Fibroblast of skin of back (primary cell): ENCODE measurements around the gene EXOC6B.
"Not testable (repeated sequence)": the region's sequence is repeated elsewhere in the genome, so short reads cannot be mapped to it uniquely, and the experiment has no call there.

Experiments used
- DNase-seq: peaks from one replicate; pipeline ENCODE4 v3.0.0-alpha.2; 2013

Gene EXOC6B

GRCh38 chr2:72676341-72677025 is 149.3 kb downstream of the EXOC6B start:
- DNase-seq, result no peak

GRCh38 chr2:72674982-72675915 is 150.6 kb downstream of the EXOC6B start:
- no peak for DNase-seq

- DNase-seq, result no peak
These were observed 152.6 kb downstream of the EXOC6B start for GRCh38 chr2:72673279-72673678.

- DNase-seq, result peak; percentile 55
These were observed 156.7 kb downstream of the EXOC6B start for GRCh38 chr2:72669121-72669520.

- DNase-seq, result no peak
These were observed 157.2 kb downstream of the EXOC6B start for GRCh38 chr2:72668647-72669046.

GRCh38 chr2:72665448-72665847 is 160.4 kb downstream of the EXOC6B start:
- no peak for DNase-seq

GRCh38 chr2:72661985-72662384 is 163.8 kb downstream of the EXOC6B start:
- no peak for DNase-seq

GRCh38 chr2:72649810-72650209 is 176.0 kb downstream of the EXOC6B start:
- no peak for DNase-seq

- not testable (repeated sequence) for DNase-seq
These were observed 184.6 kb downstream of the EXOC6B start for GRCh38 chr2:72641221-72641620.

- DNase-seq, result no peak
These were observed 187.1 kb downstream of the EXOC6B start for GRCh38 chr2:72638600-72639211.

- no peak for DNase-seq
These were observed 189.6 kb downstream of the EXOC6B start for GRCh38 chr2:72636210-72636609.

- peak; percentile 32 for DNase-seq
These were observed 195.1 kb downstream of the EXOC6B start for GRCh38 chr2:72630767-72631166.

- DNase-seq, result no peak
These were observed 196.8 kb downstream of the EXOC6B start for GRCh38 chr2:72629062-72629461.

- DNase-seq, result no peak
These were observed 198.8 kb downstream of the EXOC6B start for GRCh38 chr2:72627083-72627482.

- DNase-seq, result no peak
These were observed 200.5 kb downstream of the EXOC6B start for GRCh38 chr2:72625366-72625765.

- no peak for DNase-seq
These were observed 202.4 kb downstream of the EXOC6B start for GRCh38 chr2:72623481-72623880.

- DNase-seq, result peak; percentile 57
These were observed 206.2 kb downstream of the EXOC6B start for GRCh38 chr2:72619626-72620025.

- DNase-seq, result no peak
These were observed 211.9 kb downstream of the EXOC6B start for GRCh38 chr2:72613931-72614330.

GRCh38 chr2:72612614-72613160 is 213.1 kb downstream of the EXOC6B start:
- peak; percentile 4 for DNase-seq

GRCh38 chr2:72607189-72607588 is 218.6 kb downstream of the EXOC6B start:
- no peak for DNase-seq

- DNase-seq, result peak; percentile 23
These were observed 219.9 kb downstream of the EXOC6B start for GRCh38 chr2:72605836-72606442.

GRCh38 chr2:72604468-72604867 is 221.4 kb downstream of the EXOC6B start:
- no peak for DNase-seq

- peak; percentile 12 for DNase-seq
These were observed 222.4 kb downstream of the EXOC6B start for GRCh38 chr2:72603481-72603880.
